ENCODE measurements around the gene IL10RB. TPM values are rescaled to one million over a fixed set of nuclear protein-coding genes. Genes with fewer than 3 reads are reported as not detected.

The IL10RB gene
- total RNA-seq, 1 experiment from 2014 or later = 3.1 TPM

- Mint-ChIP-seq H3K4me3 (no peak overlapping the region), H3K36me3 (ENCODE audit: insufficient read depth in 1 of 3, low read depth in 3 of 3) (peaks cover 31 to 60% (median 54%) of the 10 kb centered on the region in 3 experiments), H3K9me3 (peaks cover 7 to 8% of the 10 kb centered on the region in 2 experiments; a peak in 4 of 5 replicates), H3K4me1 (no peaks in the 10 kb centered on the region), H3K27me3 (ENCODE audit: low read depth) (no peaks in the 10 kb centered on the region), H3K27ac (peak overlapping the region in 1 of 3 experiments; percentile 60; a peak in 1 of 7 replicates)
- Histone ChIP-seq H4K91ac (ENCODE audit: insufficient read length, low read depth, low read length) (no peak overlapping the region), H3K23ac (ENCODE audit: insufficient read length, low read depth, low read length) (no peak overlapping the region), H2BK12ac (ENCODE audit: insufficient read length, low read depth, low read length) (no peak overlapping the region), H2BK20ac (ENCODE audit: low read depth, low read length, poor library complexity, severe bottlenecking) (no peak overlapping the region), H3K14ac (ENCODE audit: insufficient read depth, low read length) (no peak overlapping the region), H4K8ac (replicated peaks; ENCODE audit: insufficient read length, low read depth, low read length) (no peak overlapping the region), H4K20me1 (ENCODE audit: control insufficient read depth, insufficient read depth, insufficient read length) (no peaks in the 10 kb centered on the region), H3K56ac (ENCODE audit: insufficient read length, low read depth, low read length) (no peak overlapping the region), H3K79me2 (ENCODE audit: insufficient read depth, low read length) (no peaks in the 10 kb centered on the region), H3K27ac (ENCODE audit: insufficient read length, low read depth, low read length) (no peak overlapping the region), H3K4ac (ENCODE audit: low read depth, low read length) (no peak overlapping the region), H3K23me2 (ENCODE audit: insufficient read length, low read depth, low read length, poor library complexity, severe bottlenecking) (no peaks in the 10 kb centered on the region), H3K9ac (ENCODE audit: extremely low read depth, insufficient read length, low read length) (no peak overlapping the region), H3K9me3 (ENCODE audit: control insufficient read depth, low read depth, low read length) (no peaks in the 10 kb centered on the region), H3K4me2 (ENCODE audit: insufficient read depth, insufficient read length, low read length) (no peak overlapping the region), H4K5ac (ENCODE audit: insufficient read length, low read depth, low read length) (no peak overlapping the region), H3K18ac (ENCODE audit: insufficient read length, low read depth, low read length) (no peak overlapping the region), H2AFZ (ENCODE audit: low read length) (no peak overlapping the region), H3K4me1 (ENCODE audit: insufficient read depth, low read length) (no peaks in the 10 kb centered on the region), H2BK15ac (ENCODE audit: low read depth, low read length) (no peak overlapping the region), H3T11ph (ENCODE audit: low read length) (no peak overlapping the region), H2BK5ac (ENCODE audit: insufficient read length, low read length) (no peak overlapping the region), H2BK120ac (ENCODE audit: low read depth, low read length, poor library complexity, severe bottlenecking) (no peak overlapping the region), H2AK5ac (ENCODE audit: insufficient read length, low read length) (no peak overlapping the region), H3K79me1 (ENCODE audit: insufficient read depth, low read depth, low read length, poor library complexity, severe bottlenecking) (no peaks in the 10 kb centered on the region), H3K27me3 (ENCODE audit: insufficient read depth, low read length) (no peaks in the 10 kb centered on the region)
- no peak for DNase-seq
- no CpG with 5 or more reads among the region's 18 CpGs for WGBS (ENCODE audit: extremely low coverage, insufficient read length, low lambda C conversion rate)
- TF ChIP-seq CTCF (conservative IDR thresholded peaks at IDR 0.05) = no peak
These were observed 8.9 kb upstream of the IL10RB start for GRCh38 chr21:33257094-33257803.

Data from H9 (cell line).